ENCODE results near the gene ARCN1.

GRCh38 chr11:118628031-118628430 is 55.8 kb downstream of the ARCN1 start:
- TF ChIP-seq CTCF (IDR thresholded peaks at IDR 0.05) (no peak), MAX (IDR thresholded peaks at IDR 0.05) (no peak), JUN (IDR thresholded peaks at IDR 0.05) (no peak), MYC (IDR thresholded peaks at IDR 0.05; ENCODE audit: borderline replicate concordance, low read length) (no peak), PBX3 (IDR thresholded peaks at IDR 0.05) (no peak), RAD21 (conservative IDR thresholded peaks at IDR 0.05 in 1 of 2, IDR thresholded peaks at IDR 0.05 in 1 of 2) (no peak), EHF (CRISPR knock-in tag; IDR thresholded peaks at IDR 0.05) (no peak), RCOR1 (IDR thresholded peaks at IDR 0.05; ENCODE audit: low read depth, low read length) (no peak)
